H9 (cell line): ENCODE results near the gene FUT8. TPM values are rescaled to one million over a fixed set of nuclear protein-coding genes. Genes with fewer than 3 reads are reported as not detected.

Experiments
- DNase-seq: peaks from one replicate; pipeline ENCODE4 v3.0.0-alpha.2; 2017
- H2AFZ ChIP-seq: one replicate; pipeline ENCODE4 v1.6.1; 2013; ENCODE audit warnings: mild to moderate bottlenecking, low read length, control low read depth, moderate library complexity
- H2AK5ac ChIP-seq: 2 replicates; pipeline ENCODE4 v1.6.1; 2013; ENCODE audit warnings: low read length, control low read depth, mixed read lengths; ENCODE audit not compliant: insufficient read length
- H2BK120ac ChIP-seq: one replicate; pipeline ENCODE4 v1.6.1; 2013; ENCODE audit warnings: low read depth, mild to moderate bottlenecking, low read length, control low read depth, inconsistent platforms; ENCODE audit not compliant: poor library complexity, severe bottlenecking
- H2BK12ac ChIP-seq: 2 replicates; pipeline ENCODE4 v1.6.1; 2013; ENCODE audit warnings: low read length, control low read depth, mixed read lengths, low read depth; ENCODE audit not compliant: insufficient read length
- H2BK15ac ChIP-seq: 2 replicates; pipeline ENCODE4 v1.6.1; 2013; ENCODE audit warnings: low read depth, low read length, control low read depth
- H2BK20ac ChIP-seq: one replicate; pipeline ENCODE4 v1.6.1; 2013; ENCODE audit warnings: low read depth, mild to moderate bottlenecking, low read length, control low read depth, inconsistent platforms; ENCODE audit not compliant: poor library complexity, severe bottlenecking
- H2BK5ac ChIP-seq: 2 replicates; pipeline ENCODE4 v1.6.1; 2013; ENCODE audit warnings: low read length, control low read depth, mixed read lengths; ENCODE audit not compliant: insufficient read length
- H3K14ac ChIP-seq: 2 replicates; pipeline ENCODE4 v1.6.1; 2013; ENCODE audit warnings: low read length, control low read depth; ENCODE audit not compliant: insufficient read depth
- H3K18ac ChIP-seq: 2 replicates; pipeline ENCODE4 v1.6.1; 2013; ENCODE audit warnings: low read depth, mild to moderate bottlenecking, mixed read lengths, low read length, control low read depth; ENCODE audit not compliant: insufficient read length
- H3K23ac ChIP-seq: 2 replicates; pipeline ENCODE4 v1.6.1; 2013; ENCODE audit warnings: low read length, control low read depth, mixed read lengths, low read depth; ENCODE audit not compliant: insufficient read length
- H3K23me2 ChIP-seq: 2 replicates; pipeline ENCODE4 v1.6.1; 2013; ENCODE audit warnings: low read depth, mild to moderate bottlenecking, mixed read lengths, low read length, control low read depth; ENCODE audit not compliant: insufficient read length, poor library complexity, severe bottlenecking
- H3K27ac ChIP-seq: 2 replicates; pipeline ENCODE4 v1.5.1; 2013; ENCODE audit warnings: low read length, control low read depth, mixed read lengths, low read depth; ENCODE audit not compliant: insufficient read length
- H3K27me3 ChIP-seq: 2 replicates; pipeline ENCODE4 v1.6.1; 2013; ENCODE audit warnings: low read length, control low read depth, inconsistent platforms; ENCODE audit not compliant: insufficient read depth
- H3K4ac ChIP-seq: 2 replicates; pipeline ENCODE4 v1.6.1; 2013; ENCODE audit warnings: low read depth, mild to moderate bottlenecking, control low read depth, inconsistent platforms, low read length, moderate library complexity
- H3K4me1 ChIP-seq: 2 replicates; pipeline ENCODE4 v1.6.1; 2013; ENCODE audit warnings: low read length, control low read depth, inconsistent platforms; ENCODE audit not compliant: insufficient read depth
- H3K4me2 ChIP-seq: 2 replicates; pipeline ENCODE4 v1.6.1; 2013; ENCODE audit warnings: low read length, control low read depth, mixed read lengths; ENCODE audit not compliant: insufficient read length, insufficient read depth
- H3K56ac ChIP-seq: 2 replicates; pipeline ENCODE4 v1.6.1; 2013; ENCODE audit warnings: low read depth, mild to moderate bottlenecking, mixed read lengths, low read length, control low read depth; ENCODE audit not compliant: insufficient read length
- H3K79me1 ChIP-seq: 2 replicates; pipeline ENCODE4 v1.6.1; 2013; ENCODE audit warnings: low read depth, mild to moderate bottlenecking, moderate library complexity, low read length, control low read depth, inconsistent platforms; ENCODE audit not compliant: insufficient read depth, poor library complexity, severe bottlenecking
- H3K79me2 ChIP-seq: 2 replicates; pipeline ENCODE4 v1.6.1; 2013; ENCODE audit warnings: low read length, control low read depth, inconsistent platforms; ENCODE audit not compliant: insufficient read depth
- H3K9ac ChIP-seq: 2 replicates; pipeline ENCODE4 v1.6.1; 2013; ENCODE audit warnings: low read length, control low read depth, mixed read lengths; ENCODE audit not compliant: insufficient read length; ENCODE audit errors: extremely low read depth
- H3K9me3 ChIP-seq: one replicate; pipeline ENCODE4 v1.6.1; 2013; ENCODE audit warnings: low read depth, low read length, inconsistent platforms; ENCODE audit not compliant: control insufficient read depth
- H3T11ph ChIP-seq: one replicate; pipeline ENCODE4 v1.6.1; 2013; ENCODE audit warnings: mild to moderate bottlenecking, low read length, control low read depth, inconsistent platforms
- H4K20me1 ChIP-seq: one replicate; pipeline ENCODE4 v1.6.1; 2013; ENCODE audit not compliant: control insufficient read depth, insufficient read length, insufficient read depth
- H4K5ac ChIP-seq: 2 replicates; pipeline ENCODE4 v1.6.1; 2013; ENCODE audit warnings: low read depth, mild to moderate bottlenecking, mixed read lengths, low read length, control low read depth; ENCODE audit not compliant: insufficient read length
- H4K8ac ChIP-seq: replicated peaks from 2 replicates; pipeline ENCODE4 v1.6.1; 2013; ENCODE audit warnings: low read length, control low read depth, mixed read lengths, low read depth; ENCODE audit not compliant: insufficient read length
- H4K91ac ChIP-seq: 2 replicates; pipeline ENCODE4 v1.6.1; 2013; ENCODE audit warnings: low read depth, mild to moderate bottlenecking, moderate library complexity, mixed read lengths, low read length, control low read depth; ENCODE audit not compliant: insufficient read length
- H3K27ac Mint-ChIP-seq, 3 experiments: 2 replicates in 2 of 3; 3 replicates in 1 of 3; pipeline ENCODE4 v1.8.0; 2020 to 2021; ENCODE audit warnings: mixed read lengths in 3 of 3, mild to moderate bottlenecking in 1 of 3, moderate library complexity in 1 of 3
- H3K27me3 Mint-ChIP-seq: 2 replicates; pipeline ENCODE4 v1.8.0; 2021; ENCODE audit warnings: low read depth, mild to moderate bottlenecking, moderate library complexity, mixed read lengths
- H3K36me3 Mint-ChIP-seq, 3 experiments: 2 replicates in 2 of 3; 3 replicates in 1 of 3; pipeline ENCODE4 v1.8.0; 2020 to 2021; ENCODE audit warnings: low read depth in 3 of 3, mixed read lengths in 3 of 3; ENCODE audit not compliant: insufficient read depth in 1 of 3
- H3K4me1 Mint-ChIP-seq, 2 experiments: 2 replicates each; pipeline ENCODE4 v1.8.0; 2020; ENCODE audit warnings: mixed read lengths in 2 of 2
- H3K4me3 Mint-ChIP-seq, 2 experiments: 2 replicates in 1 of 2; 3 replicates in 1 of 2; pipeline ENCODE4 v1.8.0; 2020 to 2021; ENCODE audit warnings: mild to moderate bottlenecking in 2 of 2, mixed read lengths in 2 of 2, moderate library complexity in 1 of 2
- H3K9me3 Mint-ChIP-seq, 2 experiments: 2 replicates in 1 of 2; 3 replicates in 1 of 2; pipeline ENCODE4 v1.8.0; 2020; ENCODE audit warnings: mild to moderate bottlenecking in 2 of 2, mixed read lengths in 2 of 2, moderate library complexity in 1 of 2
- CTCF ChIP-seq: fragments of 200-600 bp; sonication (generic); conservative IDR thresholded peaks from 3 replicates; pipeline ENCODE4 v1.8.0; 2021; ENCODE audit warnings: antibody characterized with exemption, mild to moderate bottlenecking
- WGBS: extraction: QIAGEN DNeasy Blood & Tissue Kit; methylation state at CpG from one replicate; pipeline ENCODE4 v1.1.7; 2013; ENCODE audit warnings: missing lambda C conversion rate, low lambda C conversion rate, mixed read lengths; ENCODE audit not compliant: insufficient read length; ENCODE audit errors: extremely low coverage; 5-methylcytosine and 5-hydroxymethylcytosine counted together
- total RNA-seq: library from RNA; stranded (reverse); gene quantifications from 2 replicates; pipeline ENCODE4 v1.2.1, GENCODE V29; 2021

Gene FUT8
- total RNA-seq, 1 experiment from 2014 or later = 44.3 TPM

GRCh38 chr14:65703996-65704395 lies 291.5 kb downstream of the FUT8 start:
- no peak overlapping the region for H2BK12ac ChIP-seq
- H3K14ac ChIP-seq = no peak overlapping the region
- no peak overlapping the region for H3K23ac ChIP-seq
- no CpG with 5 or more reads among the region's 4 CpGs for WGBS
- H3K27me3 ChIP-seq = no peaks in the 10 kb centered on the region
- no peak overlapping the region for H2BK15ac ChIP-seq
- H3K9ac ChIP-seq = no peak overlapping the region
- H3K27me3 Mint-ChIP-seq = no peaks in the 10 kb centered on the region
- no peaks in the 10 kb centered on the region for H3K79me1 ChIP-seq
- H4K91ac ChIP-seq = no peak overlapping the region
- H3K4me2 ChIP-seq = no peak overlapping the region
- H3K56ac ChIP-seq = no peak overlapping the region
- no peaks in the 10 kb centered on the region for H3K23me2 ChIP-seq
- H3K9me3 ChIP-seq = no peaks in the 10 kb centered on the region
- H2BK120ac ChIP-seq = no peak overlapping the region
- peaks cover 4 to 9% of the 10 kb centered on the region in 2 experiments; a peak in 4 of 5 replicates for H3K9me3 Mint-ChIP-seq
- no peak overlapping the region for H3K4ac ChIP-seq
- no peak overlapping the region for H2AK5ac ChIP-seq
- no peaks in the 10 kb centered on the region for H4K20me1 ChIP-seq
- TF ChIP-seq CTCF = no peak
- peaks cover 6% of the 10 kb centered on the region; the same call in 1 of the 2 replicates for H3K4me1 ChIP-seq
- no peak overlapping the region for H3T11ph ChIP-seq
- H4K8ac ChIP-seq = no peak overlapping the region
- no peak overlapping the region for H2BK20ac ChIP-seq
- no peak overlapping the region for H3K18ac ChIP-seq
- no peaks in the 10 kb centered on the region for H3K79me2 ChIP-seq
- H4K5ac ChIP-seq = no peak overlapping the region
- H3K27ac Mint-ChIP-seq = no peak overlapping the region
- H2AFZ ChIP-seq = no peak overlapping the region
- no peak overlapping the region for H2BK5ac ChIP-seq
- H3K4me1 Mint-ChIP-seq = peaks cover 6 to 7% of the 10 kb centered on the region in 2 experiments; a peak in 3 of 4 replicates
- H3K36me3 Mint-ChIP-seq = peaks cover 4 to 8% (median 6%) of the 10 kb centered on the region in 3 experiments; a peak in 6 of 7 replicates
- H3K4me3 Mint-ChIP-seq = no peak overlapping the region
- no peak overlapping the region for H3K27ac ChIP-seq
- DNase-seq = no peak
